Aorta (tissue), 5 donors: ENCODE results near the gene EEF2K. TPM values are rescaled to one million over a fixed set of nuclear protein-coding genes. Genes with fewer than 3 reads are reported as not detected.
A peak's percentile ranks its signal among the peaks of the same experiment; 100 is the strongest.

Source experiments
- ATAC-seq: fragments of 200-7000 bp; cut with Tn5 transposase; one replicate; pipeline ENCODE4 v1.9.1; 2022; ENCODE audit warnings: moderate library complexity; ENCODE audit not compliant: low FRiP score
- DNase-seq, 2 donors: peaks; one replicate each; pipeline ENCODE4 v3.0.0-alpha.2; 2020
- H3K27ac ChIP-seq, 2 donors: one replicate each; pipeline ENCODE4 v1.5.1; 2013; ENCODE audit warnings: low read length in 2 of 2, mild to moderate bottlenecking in 2 of 2, moderate library complexity in 2 of 2, control low read depth in 1 of 2, inconsistent platforms in 1 of 2, low read depth in 1 of 2
- H3K27me3 ChIP-seq, 2 donors: one replicate each; pipeline ENCODE4 v1.6.1; 2013; ENCODE audit warnings: control low read depth in 1 of 2, low read length in 1 of 2, mild to moderate bottlenecking in 1 of 2, moderate library complexity in 1 of 2; ENCODE audit not compliant: insufficient read depth in 2 of 2, control insufficient read depth in 1 of 2
- H3K36me3 ChIP-seq, 2 donors: one replicate each; pipeline ENCODE4 v1.6.1; 2013; ENCODE audit warnings: control low read depth in 1 of 2, low read length in 1 of 2, mild to moderate bottlenecking in 1 of 2; ENCODE audit not compliant: insufficient read depth in 2 of 2, control insufficient read depth in 1 of 2
- H3K4me1 ChIP-seq, 2 donors: one replicate each; pipeline ENCODE4 v1.6.1; 2013; ENCODE audit warnings: low read length in 2 of 2, control low read depth in 1 of 2, mild to moderate bottlenecking in 1 of 2, moderate library complexity in 1 of 2; ENCODE audit not compliant: insufficient read depth in 2 of 2, control insufficient read depth in 1 of 2
- H3K4me3 ChIP-seq, 2 donors: one replicate each; pipeline ENCODE4 v1.5.1; 2013; ENCODE audit warnings: low read length in 2 of 2, control low read depth in 1 of 2, mild to moderate bottlenecking in 1 of 2
- H3K9me3 ChIP-seq: one replicate; pipeline ENCODE4 v1.6.1; 2013; ENCODE audit warnings: mild to moderate bottlenecking, low read length; ENCODE audit not compliant: control insufficient read depth
- WGBS, 2 donors: extraction: QIAGEN DNeasy Blood & Tissue Kit; methylation state at CpG; one replicate each; pipeline ENCODE4 v1.1.7; 2013; 5-methylcytosine and 5-hydroxymethylcytosine counted together
- intact Hi-C, 2 donors: fragments of 100-400 bp; cut with DNase I; formaldehyde crosslinking; loops; one replicate each; pipeline versions ENCODE4 v1.14.2 to v1.15.0; 2022
- polyA plus RNA-seq, 2 donors: library from polyadenylated mRNA; stranded (reverse); fragments of 200-250 nt; gene quantifications; one replicate each; pipeline ENCODE4 v1.2.3, GENCODE V29; 2013
- total RNA-seq, 2 donors: library from RNA; stranded (reverse); fragmentation: NEBNext Ultra II Directional; extraction: Animal tissue kit (Norgen Biotek cat#: 25700); gene quantifications; one replicate each; pipeline ENCODE4 v1.2.1, GENCODE V29; 2021
- donor health status: healthy with polysubstance abuse.
- donor health status: Bipolar disorder and iron deficiency.
- donor health status: DM: no; HTN: no; CAD: no.
- donor health status: DM: no; HTN: no; CAD: no.
- donor health status: DM: yes; HTN: yes; CAD: no.

Gene EEF2K
- total and polyA plus RNA-seq, 4 donors, result 9.3 to 56.3 (median 26.3) TPM

GRCh38 chr16:22186517-22186916, 19.6 kb upstream of the EEF2K start:
- H3K27me3 ChIP-seq, result no peaks in the 10 kb centered on the region
- no peaks in the 10 kb centered on the region for H3K4me1 ChIP-seq
- WGBS, 2 donors, result 67 to 71% methylated on average over 3 of the region's 3 CpGs
- DNase-seq (no peak), ATAC-seq (no peak)
- no peaks in the 10 kb centered on the region for H3K9me3 ChIP-seq
- H3K36me3 ChIP-seq, result no peaks in the 10 kb centered on the region
- intact Hi-C loops, result loop anchor here in 1 of 2 donors (5.0 to 10.0 kb wide), 3 partner anchors 109 to 582 kb away; partner anchors contain the start of gene UQCRC2
- no peak overlapping the region for H3K27ac ChIP-seq
- H3K4me3 ChIP-seq, result no peak overlapping the region

GRCh38 chr16:22188267-22188594, 17.8 kb upstream of the EEF2K start:
- H3K36me3 ChIP-seq, result no peaks in the 10 kb centered on the region
- no peak overlapping the region for H3K4me3 ChIP-seq
- H3K27ac ChIP-seq, result no peak overlapping the region
- WGBS, 2 donors, result 72 to 73% methylated on average over 2 of the region's 2 CpGs
- H3K27me3 ChIP-seq, result no peaks in the 10 kb centered on the region
- no peaks in the 10 kb centered on the region for H3K9me3 ChIP-seq
- no peak for ATAC-seq
- no peak for DNase-seq
- intact Hi-C loops, result loop anchor here (1.0 to 10.0 kb wide), 6 partner anchors 111 to 583 kb away; partner anchors contain the start of genes PDZD9 (in 2 of the 2) and UQCRC2 (in 2 of the 2)
- H3K4me1 ChIP-seq, result no peaks in the 10 kb centered on the region

GRCh38 chr16:22188595-22189442, 17.3 kb upstream of the EEF2K start:
- no peak for ATAC-seq
- Histone ChIP-seq H3K4me3 (no peak overlapping the region), H3K36me3 (no peaks in the 10 kb centered on the region), H3K9me3 (no peaks in the 10 kb centered on the region), H3K4me1 (no peaks in the 10 kb centered on the region), H3K27me3 (no peaks in the 10 kb centered on the region), H3K27ac (no peak overlapping the region)
- DNase-seq, result peak; percentile 79 to 80
- intact Hi-C loops, result loop anchor here (1.0 to 10.0 kb wide), 6 partner anchors 112 to 584 kb away; partner anchors contain the start of genes PDZD9 (in 2 of the 2) and UQCRC2 (in 2 of the 2)
- WGBS, 2 donors, result 36 to 39% methylated on average over 8 of the region's 8 CpGs

- no peaks in the 10 kb centered on the region for H3K36me3 ChIP-seq
- intact Hi-C loops, result loop anchor here (2.0 to 10.0 kb wide), 6 partner anchors 112 to 585 kb away; partner anchors contain the start of genes UQCRC2 (in 2 of the 2) and PDZD9 (in 1 of the 2)
- DNase-seq (peak; percentile 79 to 80), ATAC-seq (no peak)
- peak overlapping the region; percentile 15 to 21 for H3K4me3 ChIP-seq
- H3K9me3 ChIP-seq, result no peaks in the 10 kb centered on the region
- H3K27ac ChIP-seq, result peak overlapping the region in 1 of 2 donors; percentile 78
- WGBS, 2 donors, result 1 to 3% methylated on average over 18 of the region's 18 CpGs
- no peaks in the 10 kb centered on the region for H3K4me1 ChIP-seq
- H3K27me3 ChIP-seq, result no peaks in the 10 kb centered on the region
Measured at GRCh38 chr16:22189473-22190080, 16.5 kb upstream of the EEF2K start.

GRCh38 chr16:22190081-22190775, 15.8 kb upstream of the EEF2K start:
- H3K36me3 ChIP-seq, result no peaks in the 10 kb centered on the region
- peak overlapping the region; percentile 15 to 21 for H3K4me3 ChIP-seq
- intact Hi-C loops, result loop anchor here in 1 of 2 donors (5.0 kb wide), 1 partner anchor 497 kb away; no protein-coding TSS in a partner anchor
- no peaks in the 10 kb centered on the region for H3K4me1 ChIP-seq
- H3K27me3 ChIP-seq, result no peaks in the 10 kb centered on the region
- peak; percentile 85 to 92 for DNase-seq
- peak; percentile 89 for ATAC-seq
- 0% methylated on average over 68 to 72 of the region's 72 CpGs for WGBS, 2 donors
- peak overlapping the region in 1 of 2 donors; percentile 78 for H3K27ac ChIP-seq
- H3K9me3 ChIP-seq, result no peaks in the 10 kb centered on the region

GRCh38 chr16:22190776-22191531, 15.1 kb upstream of the EEF2K start:
- Histone ChIP-seq H3K4me1 (no peaks in the 10 kb centered on the region), H3K4me3 (no peak overlapping the region), H3K9me3 (no peaks in the 10 kb centered on the region), H3K27me3 (no peaks in the 10 kb centered on the region), H3K27ac (peak overlapping the region; percentile 64 to 68), H3K36me3 (no peaks in the 10 kb centered on the region)
- 0 to 1% methylated on average over 43 of the region's 43 CpGs for WGBS, 2 donors
- intact Hi-C loops, result loop anchor here in 1 of 2 donors (5.0 kb wide), 1 partner anchor 496 kb away; no protein-coding TSS in a partner anchor
- peak; percentile 92 for ATAC-seq
- peak; percentile 100 for DNase-seq

GRCh38 chr16:22191532-22192260, 14.4 kb upstream of the EEF2K start:
- Histone ChIP-seq H3K27me3 (no peaks in the 10 kb centered on the region), H3K4me1 (no peaks in the 10 kb centered on the region), H3K9me3 (no peaks in the 10 kb centered on the region), H3K4me3 (peak overlapping the region in 1 of 2 donors; percentile 12), H3K36me3 (no peaks in the 10 kb centered on the region), H3K27ac (peak overlapping the region; percentile 64 to 93)
- ATAC-seq (no peak), DNase-seq (no peak)
- intact Hi-C loops, result loop anchor here in 1 of 2 donors (5.0 kb wide), 1 partner anchor 496 kb away; no protein-coding TSS in a partner anchor
- WGBS, 2 donors, result 7 to 8% methylated on average over 9 of the region's 9 CpGs
